ENCODE measurements around the gene ACOT11.
"Not testable (repeated sequence)": the region's sequence is repeated elsewhere in the genome, so short reads cannot be mapped to it uniquely, and the experiment has no call there.

ACOT11 gene

DNA sequence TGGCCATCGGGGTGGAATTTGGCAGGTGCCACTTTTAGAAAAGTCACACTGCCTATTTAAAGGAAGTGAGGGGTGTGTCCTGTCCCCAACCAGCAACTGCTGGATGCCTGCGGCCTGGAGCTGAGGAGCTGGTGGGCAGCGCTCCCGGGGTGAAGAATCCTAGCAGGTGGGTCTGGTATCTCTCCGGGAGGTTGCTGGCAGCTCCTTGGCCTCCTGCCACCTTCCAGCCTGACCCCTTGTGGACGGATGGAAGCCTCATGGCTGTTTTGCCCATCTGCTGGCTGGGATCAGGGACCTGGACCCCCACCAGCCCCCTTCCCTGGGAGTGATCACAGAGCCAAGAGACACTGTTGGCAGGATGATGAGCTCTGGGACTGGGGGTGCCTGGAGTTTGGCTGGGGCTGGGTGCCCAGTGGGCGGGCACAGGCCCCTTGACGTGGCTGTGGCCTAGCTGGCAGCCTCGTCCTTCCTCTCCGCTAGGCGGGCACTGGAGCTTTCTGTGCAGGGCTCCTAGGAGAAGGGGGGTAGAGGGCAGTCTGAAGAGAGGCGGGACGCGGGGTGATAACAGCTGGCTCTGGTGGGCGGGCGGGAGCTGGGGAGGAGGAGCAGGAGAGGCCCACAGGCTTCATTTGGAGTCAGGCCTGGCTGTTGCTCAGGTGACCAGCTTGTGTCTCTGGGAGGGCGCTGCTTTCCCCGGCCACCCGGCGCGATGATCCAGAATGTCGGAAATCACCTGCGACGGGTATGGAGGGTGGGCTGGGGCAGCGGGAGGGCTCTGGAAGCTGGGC is at the start of gene ACOT11:
Gene ACOT11, plus strand, starts transcription at position 628 of the 788 bp plus-strand sequence. Its CDS starts 82 bp downstream, at position 710.
- no peak for DNase-seq

DNA sequence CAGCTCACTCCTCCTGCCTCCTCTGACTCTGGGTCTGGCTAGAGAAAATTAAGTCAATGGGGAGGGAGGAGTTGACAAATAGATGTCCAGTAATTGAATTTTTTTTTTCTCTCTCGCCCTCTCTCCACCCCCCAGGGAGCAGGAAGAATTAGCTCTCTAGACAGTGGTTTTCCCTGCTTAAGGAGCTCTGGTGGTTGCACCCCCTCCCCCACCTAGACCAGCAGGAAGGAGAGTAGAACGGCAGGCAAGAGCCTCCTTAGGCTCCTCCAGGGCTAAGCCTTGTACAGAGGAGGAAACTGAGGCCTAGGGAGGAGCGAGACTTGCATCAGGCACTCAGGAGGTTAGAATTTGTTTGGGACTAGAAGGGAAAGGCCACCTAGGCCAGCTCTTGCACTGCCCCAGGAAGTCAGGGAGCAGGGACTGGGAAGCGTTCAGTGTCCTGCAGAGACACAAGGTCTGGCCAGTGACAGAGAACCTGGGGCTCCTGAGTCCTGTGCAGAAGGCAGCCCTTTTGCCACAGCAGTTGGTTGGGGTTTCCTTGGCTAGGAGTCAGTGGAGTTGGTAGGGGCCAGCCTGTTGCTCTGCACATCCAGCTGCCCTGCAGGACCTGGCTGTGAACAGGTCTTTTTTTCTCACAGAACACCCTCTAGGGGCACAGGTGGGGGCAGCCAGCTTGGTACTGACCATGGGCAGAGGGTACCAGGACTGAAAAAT is 49.5 kb upstream of the ACOT11 start:
- no peak for DNase-seq

DNA sequence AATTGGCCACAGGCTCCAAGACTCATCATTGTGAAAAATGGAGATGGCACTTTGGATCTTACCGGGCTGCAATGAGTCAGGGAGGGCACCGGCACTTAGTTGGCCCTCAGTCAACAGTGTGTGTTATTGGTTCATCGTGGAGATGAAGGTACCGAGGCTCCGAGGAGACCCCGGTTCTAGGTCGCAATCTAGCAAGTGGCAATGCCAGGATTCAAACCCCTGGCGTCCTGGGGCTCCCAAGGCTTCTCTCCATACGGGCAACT is 49.0 kb upstream of the ACOT11 start:
- DNase-seq, result no peak

DNA sequence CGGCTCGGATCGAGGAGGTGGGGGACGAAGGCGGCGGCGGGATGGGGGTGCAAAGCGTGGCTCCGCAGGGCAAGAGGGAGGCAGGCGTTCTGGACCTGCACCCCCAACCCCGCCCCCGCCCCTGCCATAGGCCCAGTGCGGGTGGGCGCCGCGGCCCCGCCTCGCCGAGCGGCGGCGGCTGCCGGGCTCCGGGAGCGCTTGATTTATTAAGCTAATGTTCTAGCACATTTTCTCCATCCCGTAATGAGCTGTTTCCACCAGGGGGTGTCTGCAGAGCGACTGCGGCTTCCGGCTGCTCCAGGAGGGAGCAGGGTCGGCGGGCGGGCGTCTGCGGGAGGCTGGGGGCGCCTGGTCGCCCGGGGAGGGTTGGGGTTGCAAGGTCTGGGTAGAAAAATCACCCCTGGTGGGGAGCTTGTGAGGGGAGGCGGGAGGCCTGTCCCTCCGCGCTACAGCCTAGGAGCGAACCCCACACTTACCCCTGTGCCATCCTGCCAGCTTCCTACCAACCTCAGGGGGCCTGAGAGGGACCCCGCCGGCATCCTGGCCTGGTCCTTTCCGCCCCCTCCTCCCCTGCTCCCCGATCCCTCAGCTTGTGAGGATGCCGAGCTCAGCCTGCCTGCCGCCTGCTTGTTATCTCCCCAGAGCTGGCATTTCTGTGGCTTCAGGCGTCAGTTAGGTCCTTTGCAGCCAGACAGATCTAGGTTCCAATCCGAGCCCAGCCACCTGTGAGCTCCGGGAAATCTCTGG is 48.5 kb upstream of the ACOT11 start:
- DNase-seq, result peak; percentile 53

DNA sequence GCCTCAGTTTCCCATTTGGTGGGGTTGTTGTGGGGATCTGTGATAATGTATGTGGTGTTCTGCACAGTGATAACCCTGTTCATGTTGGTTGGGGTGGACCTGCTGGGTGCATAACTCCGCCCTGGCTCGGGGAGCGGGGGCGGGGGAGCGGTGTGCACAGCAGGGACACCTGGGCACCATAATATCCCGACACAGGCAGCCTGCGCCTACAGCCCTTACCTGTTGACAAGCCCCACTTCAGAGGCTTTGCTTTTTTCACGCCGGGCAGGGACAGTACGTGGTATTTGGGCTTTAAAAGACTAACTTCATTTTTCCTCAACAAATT is 48.0 kb upstream of the ACOT11 start:
- DNase-seq, result no peak

DNA sequence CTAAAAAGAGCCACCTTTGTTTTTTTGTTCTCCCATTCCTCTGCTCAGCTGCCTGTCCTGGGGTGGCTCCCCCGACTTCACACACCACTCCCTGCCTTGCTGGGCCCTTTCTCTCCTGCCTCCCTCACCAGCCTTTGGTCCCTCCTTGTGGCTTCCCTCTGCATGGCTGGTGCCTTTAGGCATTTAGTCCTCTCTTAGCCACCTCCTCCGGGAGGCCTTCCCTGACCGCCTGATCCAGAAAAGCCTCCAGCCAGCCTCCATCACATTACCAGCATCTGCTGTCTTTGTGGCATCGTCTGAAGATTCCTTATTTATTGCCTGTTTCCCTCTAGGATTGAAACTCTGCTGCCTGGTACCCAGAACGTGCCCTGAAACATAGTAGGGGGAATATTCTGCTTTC is 46.2 kb upstream of the ACOT11 start:
- no peak for DNase-seq

DNA sequence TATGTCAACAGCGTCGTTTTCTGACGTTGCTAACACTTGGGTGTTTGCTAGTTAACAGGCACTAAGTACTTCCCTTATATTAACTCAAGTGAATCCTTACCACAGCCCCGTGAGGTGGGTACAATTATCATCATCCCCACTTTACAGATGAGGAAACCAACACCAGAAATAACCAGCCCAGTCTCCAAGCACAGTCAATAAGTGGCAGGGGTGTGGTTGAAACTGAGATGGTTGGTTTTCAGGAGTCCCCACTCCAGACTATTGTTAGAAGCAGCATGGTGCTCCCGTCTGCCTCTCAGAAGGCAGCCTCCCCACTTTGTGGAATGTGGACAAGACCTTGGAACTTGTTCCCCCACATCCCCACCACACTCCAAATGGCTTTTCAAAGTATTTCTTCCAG is 45.7 kb upstream of the ACOT11 start:
- DNase-seq, result no peak

DNA sequence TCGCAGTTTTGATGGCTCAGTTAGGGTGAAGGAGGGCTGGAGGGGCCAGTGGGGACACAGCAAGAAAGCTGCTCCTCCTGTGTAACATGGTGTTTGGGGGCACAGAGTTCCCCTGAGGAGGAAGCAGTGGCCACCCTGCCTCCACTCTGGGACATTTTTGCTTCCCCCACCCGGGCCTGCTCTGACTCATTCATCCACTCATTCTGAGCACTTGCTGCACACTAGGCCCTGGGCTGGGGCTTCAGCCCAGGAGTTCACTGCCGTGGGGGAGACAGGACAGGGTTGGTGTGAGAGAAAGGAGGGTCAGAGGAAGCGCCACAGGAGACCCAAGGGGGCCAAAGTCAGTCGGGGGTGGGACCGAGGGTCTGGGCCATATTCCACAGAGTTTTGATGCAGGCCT is 41.4 kb upstream of the ACOT11 start:
- peak; percentile 56 for DNase-seq

DNA sequence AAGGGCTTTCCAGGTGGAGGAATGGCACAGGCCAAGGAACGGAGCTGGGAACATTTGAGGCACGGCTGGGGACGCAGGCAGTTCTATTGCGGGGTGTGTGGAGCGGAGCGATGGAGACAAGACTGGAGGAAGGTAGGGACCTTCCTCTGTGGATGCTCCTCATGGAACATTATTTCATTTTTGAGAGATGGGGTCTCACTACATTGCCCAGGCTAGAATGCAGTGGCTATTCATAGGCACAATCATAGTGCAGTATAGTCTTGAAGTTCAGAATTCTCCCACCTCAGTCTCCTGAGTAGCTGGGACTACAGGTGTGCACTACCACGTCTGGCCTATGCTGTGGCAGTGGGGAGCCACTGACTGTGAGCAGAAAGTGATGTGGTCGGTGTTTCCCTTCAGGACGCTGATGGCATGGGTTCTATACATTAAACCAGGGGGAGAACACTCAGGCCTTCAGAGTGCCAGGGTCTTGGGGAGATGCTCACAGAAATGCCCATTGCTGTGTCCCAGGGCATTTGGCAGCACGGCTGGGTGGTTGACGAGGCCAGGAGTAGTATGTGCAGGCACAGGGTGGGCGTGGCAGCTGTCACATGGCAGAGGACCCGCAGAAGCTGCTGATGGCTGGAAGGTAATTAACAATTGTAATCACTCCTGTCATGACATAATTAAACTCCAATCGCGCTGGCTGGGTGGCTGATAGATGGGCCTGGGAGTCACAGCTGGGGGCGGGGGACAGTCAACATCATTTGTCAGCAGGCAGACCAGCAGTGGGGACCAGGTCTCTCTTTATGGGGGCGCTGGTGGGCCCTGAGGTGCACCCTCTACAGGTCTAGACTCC is 40.8 kb upstream of the ACOT11 start:
- no peak for DNase-seq

DNA sequence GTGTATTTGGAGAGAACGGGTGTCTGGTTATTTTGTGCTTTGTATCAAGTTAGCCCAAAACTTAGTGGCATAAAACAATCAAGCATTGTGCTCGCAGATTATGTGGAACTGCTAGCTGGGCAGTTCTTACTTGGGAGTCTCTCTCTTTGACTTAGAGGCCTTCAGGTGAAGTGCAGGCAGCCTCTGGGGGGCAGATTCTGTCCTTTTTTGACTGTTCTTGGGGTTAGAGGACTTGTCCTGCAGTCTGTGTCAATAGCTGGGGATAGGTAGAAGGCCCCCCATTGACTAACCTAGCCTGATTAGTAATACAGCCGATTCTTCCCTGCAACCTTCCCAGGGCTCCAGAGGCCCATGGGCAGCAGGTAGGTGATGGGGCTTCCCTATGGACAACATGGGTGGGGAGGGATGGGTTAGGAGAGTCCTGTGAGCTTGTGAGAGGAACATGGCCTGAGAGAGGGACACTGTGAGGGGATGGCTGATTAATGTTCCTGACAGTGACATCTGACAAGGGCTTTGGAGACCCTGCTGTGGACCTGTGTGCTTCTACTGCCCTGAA is 37.2 kb upstream of the ACOT11 start:
- DNase-seq, result no peak

DNA sequence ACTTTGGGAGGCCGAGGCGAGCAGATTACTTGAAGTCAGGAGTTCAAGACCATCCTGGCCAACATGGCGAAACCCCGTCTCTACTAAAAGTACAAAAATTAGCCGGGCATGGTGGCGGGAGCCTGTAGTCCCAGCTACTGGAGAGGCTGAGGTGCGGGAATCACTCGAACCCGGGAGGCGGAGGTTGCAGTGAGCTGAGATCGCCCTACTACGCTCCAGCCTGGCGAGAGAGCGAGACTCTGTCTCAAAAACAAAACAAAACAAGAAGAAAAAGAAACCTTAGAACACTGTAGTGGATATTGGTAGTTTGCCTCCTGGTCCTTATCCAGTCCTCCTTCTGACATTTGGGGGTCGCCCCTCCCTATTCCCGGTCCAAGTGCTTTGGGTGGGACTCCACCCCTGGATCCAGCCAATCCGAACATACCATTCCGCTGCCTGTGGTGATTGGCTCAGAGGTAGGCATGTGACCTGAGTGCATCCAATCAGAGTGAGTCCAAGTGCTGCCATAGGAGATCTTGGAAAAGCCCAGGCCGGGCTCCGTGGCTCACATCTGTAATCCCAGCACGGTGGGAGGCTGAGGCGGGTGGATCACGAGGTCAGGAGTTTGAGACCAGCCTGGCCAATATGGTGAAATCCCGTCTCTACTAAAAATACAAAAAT is 34.0 kb upstream of the ACOT11 start:
- not testable (repeated sequence) for DNase-seq

DNA sequence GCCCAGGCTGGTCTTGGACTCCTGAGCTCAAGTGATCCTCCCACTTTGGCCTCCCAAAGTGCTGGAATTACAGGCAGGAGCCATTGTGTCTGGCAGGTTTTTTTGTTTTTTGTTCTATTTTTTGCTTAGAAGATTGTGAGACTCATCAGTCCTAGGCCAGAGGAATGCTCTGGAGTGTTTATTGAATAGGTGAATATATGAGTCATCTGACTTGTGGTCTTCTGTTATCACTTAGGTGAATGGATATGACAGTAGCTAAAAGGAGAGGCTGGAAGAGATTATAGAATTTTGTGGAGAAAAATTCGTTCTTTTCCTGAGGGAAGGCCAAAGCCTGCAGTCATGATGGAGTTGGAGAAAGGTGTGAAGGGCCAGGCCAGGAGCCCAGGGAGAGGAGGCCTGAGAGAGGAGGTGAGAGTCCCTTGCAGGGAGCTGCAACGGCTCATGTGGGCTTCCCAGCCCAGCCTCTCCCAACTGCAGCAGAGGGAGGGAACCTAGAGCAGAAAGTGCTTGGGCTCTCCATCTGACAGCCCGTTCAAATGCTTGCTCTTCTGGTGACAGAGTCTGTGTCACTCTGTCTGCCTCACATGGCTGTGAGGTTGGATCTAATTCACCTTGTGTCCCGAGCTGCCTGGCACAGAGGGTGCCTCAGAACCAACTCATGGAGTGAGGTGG is 31.6 kb upstream of the ACOT11 start:
- DNase-seq, result no peak

DNA sequence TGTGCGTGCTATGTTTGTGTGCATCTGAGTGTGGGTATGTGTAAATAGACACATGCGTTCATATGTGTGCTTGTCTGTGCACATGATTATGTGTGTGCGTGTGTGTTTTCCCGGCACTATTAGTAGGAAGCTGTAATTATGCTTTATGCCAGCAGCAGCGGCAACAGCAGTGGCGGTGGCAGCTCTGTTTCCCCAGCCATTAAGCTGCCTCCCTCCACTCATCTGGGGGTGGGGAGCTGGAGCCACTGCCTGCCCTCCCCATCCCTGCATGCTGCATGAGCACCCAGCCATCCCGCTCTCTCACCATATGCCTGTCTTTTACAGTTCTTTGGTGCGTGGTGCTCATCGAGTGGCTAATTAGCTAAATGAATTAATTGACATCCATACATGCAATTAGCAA is 30.5 kb upstream of the ACOT11 start:
- DNase-seq, result no peak

DNA sequence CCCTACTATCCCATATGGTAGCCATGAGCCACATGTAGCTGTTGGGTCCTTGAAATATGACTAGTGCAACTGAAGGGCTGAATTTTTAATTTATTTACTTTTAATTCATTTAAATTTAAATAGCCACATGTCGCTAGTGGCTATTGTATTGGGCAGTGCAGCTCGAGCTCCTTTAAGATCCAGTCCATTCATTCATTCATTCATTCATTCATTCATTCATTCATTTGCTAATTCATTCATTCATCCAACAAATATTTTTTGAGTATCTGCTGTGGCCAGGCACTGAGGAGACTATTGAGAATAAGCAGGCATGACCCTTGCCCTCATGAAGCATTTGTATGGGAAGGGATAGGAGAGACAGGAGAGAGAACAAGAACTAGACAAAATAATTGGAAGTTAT is 29.5 kb upstream of the ACOT11 start:
- DNase-seq, result no peak

DNA sequence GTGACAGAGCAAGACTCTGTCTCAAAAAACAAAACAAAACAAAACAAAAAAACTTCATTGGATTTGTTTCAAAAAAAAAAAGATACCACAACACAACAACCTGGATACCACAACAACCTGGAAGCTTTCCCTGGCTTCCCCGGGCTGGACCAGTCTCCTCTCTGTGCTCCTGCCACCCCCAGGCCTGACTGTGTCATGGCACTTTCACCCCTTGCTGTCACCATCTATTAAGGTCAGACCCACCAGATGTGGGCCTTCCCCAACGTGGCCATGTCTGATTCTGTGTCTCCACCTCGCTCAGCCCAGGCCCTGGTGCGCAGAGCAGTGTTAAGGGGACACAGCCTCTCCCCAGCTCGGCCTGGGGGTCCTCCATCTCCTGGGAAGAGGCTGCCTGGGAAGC is 28.3 kb upstream of the ACOT11 start:
- DNase-seq, result no peak

DNA sequence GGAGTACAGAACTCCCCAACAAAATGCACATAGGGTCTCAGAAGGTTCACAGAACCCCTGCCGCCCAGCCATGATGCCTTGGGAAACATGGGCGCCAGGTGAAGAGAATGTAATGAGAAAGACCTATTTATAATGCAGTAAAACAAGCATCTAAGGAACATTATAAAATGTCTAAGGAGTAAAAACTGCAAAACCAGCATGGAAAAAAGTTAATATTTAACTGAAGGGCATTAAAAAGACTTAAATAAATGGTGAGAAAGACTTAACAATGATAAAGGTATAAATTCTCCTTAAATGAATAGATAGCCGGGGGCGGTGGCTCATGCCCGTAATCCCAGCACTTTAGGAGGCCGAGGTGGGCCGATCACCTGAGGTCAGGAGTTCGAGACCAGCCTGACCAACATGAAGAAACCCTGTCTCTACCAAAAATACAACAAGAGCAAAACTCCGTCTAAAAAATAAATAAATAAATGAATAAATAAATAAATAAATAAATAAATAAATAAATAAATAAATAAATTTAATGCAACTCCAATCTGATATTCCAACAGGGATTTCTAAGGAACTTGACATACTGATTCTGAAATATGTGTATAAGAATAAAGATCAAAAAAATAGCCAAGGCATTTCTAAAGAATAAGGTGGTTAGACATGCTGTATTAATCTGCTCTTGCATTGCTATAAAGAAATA is 27.3 kb upstream of the ACOT11 start:
- DNase-seq, result no peak

DNA sequence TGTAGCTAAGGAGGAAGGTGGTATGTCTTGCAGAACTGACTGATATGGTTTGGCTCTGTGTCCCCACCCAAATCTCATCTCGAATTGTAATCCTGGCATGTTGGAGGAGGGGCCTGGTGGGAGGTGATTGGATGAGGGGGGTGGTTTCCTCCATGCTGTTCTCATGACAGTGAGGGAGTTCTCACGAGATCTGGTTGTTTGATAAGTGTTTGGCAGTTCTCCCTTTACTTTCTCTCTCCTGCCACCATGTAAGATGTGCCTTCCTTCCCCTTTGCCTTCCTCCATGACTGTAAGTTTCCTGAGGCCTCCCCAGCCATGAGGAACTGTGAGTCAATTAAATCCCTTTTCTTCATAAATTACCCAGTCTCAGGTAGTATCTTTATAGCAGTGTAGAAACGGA is 21.5 kb upstream of the ACOT11 start:
- DNase-seq, result not testable (repeated sequence)

DNA sequence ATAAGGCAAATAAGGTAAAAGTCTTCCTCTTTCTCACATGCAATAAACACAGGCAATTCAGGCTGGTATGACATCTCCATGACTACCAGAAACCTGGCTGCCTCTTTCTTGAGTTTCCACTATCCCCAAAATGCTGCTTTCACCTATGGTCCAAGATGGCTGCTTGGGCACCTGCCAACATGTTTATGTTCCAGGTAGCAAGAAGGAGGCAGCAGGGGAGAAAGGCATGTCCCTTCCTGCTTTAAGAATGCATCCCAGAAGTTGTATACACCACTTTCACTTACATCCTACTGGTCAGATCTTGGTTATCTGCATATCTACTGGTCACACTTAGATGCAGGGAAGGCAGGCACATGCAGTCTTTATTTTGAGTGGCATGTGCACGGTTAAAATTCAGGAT is 19.4 kb upstream of the ACOT11 start:
- DNase-seq, result no peak

DNA sequence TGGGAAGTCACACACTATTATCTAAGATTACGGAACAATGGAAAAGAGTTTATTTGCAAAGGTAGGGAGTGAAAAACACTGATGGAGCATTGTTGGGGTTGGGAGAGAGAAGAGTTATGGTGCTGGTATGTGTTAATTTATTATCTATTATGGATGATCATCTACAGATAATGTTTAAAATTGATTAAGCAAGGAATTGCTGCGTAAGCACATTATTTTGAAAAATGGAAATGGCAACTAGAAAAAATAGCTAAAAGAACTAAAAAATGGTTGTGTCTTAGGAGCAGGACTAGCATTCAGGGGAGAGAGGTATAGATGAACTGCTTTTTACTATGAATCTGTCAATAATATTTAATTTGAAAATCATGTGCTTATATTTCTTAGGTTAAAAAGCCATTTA is 16.0 kb upstream of the ACOT11 start:
- no peak for DNase-seq

DNA sequence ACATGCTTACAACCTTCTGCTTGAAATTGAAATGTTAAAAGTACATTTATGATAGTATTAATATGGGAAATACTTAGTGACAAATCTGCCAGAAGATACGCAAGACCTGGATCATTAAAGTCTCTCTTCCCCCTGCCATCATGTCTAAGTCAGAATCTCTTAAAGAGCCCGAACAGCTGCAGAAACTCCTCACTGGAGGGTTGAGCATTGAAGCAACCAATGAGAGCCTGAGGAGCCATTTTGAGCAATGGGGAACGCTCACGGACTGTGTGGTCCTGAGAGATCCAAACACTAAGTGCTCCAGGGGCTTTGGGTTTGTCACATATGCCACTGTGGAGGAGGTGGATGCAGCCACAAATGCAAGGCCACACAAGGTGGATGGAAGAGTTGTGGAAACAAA is 11.4 kb upstream of the ACOT11 start:
- DNase-seq, result not testable (repeated sequence)

DNA sequence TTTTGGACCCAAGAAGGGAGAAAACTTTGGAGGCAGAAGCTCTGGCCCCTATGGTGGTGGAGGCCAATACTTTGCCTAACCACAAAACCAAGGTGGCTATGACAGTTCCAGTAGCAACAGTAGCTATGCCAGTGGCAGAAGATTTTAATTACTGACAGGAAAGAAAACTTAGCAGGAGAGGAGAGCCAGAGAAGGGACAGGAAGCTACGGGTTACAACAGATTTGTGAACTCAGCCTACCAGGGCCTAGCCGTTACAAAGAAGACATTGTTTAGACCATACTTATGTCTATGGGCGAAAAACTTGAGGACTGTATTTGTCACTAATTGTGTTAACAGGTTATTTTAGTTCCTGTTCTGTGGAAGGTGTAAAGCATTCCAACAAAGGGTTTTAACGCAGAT is 10.4 kb upstream of the ACOT11 start:
- no peak for DNase-seq
